GM12865 (cell line): ENCODE measurements around the gene SPHK2.

Experiments used
- DNase-seq: peaks from one replicate; pipeline ENCODE4 v3.0.0; 2010; ENCODE audit warnings: low read depth
- H3K4me3 ChIP-seq: 2 replicates; pipeline ENCODE4 v1.5.1; 2011; ENCODE audit warnings: mild to moderate bottlenecking, low read depth, low read length, control low read depth
- TF ChIP-seq, protein P1 (sequence below): IDR thresholded peaks from 2 replicates; pipeline ENCODE4 v1.5.1; 2011; ENCODE audit warnings: low read length, control low read depth, low read depth, inconsistent platforms; ENCODE audit not compliant: insufficient read depth; ENCODE audit errors: missing control alignments

Gene SPHK2

DNA sequence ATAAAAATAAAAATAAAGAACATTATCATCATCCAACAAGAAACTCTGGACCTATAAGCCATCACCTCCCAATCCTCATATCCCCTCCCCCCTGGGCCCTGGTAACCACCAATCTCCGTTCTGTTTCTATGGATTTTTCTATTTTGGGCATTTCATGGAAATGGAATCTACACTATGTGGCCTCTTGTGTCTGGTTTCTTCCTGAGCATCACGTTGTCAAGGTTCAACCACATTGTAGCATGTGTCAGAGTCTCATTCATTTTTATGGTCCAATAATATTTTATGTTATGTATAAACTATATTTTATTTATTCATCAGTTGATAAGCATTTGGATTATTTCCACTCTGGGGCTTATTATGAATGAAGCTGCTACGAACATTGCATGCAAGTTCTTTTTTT is 40.4 kb upstream of the SPHK2 start:
- TF ChIP-seq, protein P1, sequence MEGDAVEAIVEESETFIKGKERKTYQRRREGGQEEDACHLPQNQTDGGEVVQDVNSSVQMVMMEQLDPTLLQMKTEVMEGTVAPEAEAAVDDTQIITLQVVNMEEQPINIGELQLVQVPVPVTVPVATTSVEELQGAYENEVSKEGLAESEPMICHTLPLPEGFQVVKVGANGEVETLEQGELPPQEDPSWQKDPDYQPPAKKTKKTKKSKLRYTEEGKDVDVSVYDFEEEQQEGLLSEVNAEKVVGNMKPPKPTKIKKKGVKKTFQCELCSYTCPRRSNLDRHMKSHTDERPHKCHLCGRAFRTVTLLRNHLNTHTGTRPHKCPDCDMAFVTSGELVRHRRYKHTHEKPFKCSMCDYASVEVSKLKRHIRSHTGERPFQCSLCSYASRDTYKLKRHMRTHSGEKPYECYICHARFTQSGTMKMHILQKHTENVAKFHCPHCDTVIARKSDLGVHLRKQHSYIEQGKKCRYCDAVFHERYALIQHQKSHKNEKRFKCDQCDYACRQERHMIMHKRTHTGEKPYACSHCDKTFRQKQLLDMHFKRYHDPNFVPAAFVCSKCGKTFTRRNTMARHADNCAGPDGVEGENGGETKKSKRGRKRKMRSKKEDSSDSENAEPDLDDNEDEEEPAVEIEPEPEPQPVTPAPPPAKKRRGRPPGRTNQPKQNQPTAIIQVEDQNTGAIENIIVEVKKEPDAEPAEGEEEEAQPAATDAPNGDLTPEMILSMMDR: no peak
- H3K4me3 ChIP-seq: no peak overlapping the region
- no peak for DNase-seq

DNA sequence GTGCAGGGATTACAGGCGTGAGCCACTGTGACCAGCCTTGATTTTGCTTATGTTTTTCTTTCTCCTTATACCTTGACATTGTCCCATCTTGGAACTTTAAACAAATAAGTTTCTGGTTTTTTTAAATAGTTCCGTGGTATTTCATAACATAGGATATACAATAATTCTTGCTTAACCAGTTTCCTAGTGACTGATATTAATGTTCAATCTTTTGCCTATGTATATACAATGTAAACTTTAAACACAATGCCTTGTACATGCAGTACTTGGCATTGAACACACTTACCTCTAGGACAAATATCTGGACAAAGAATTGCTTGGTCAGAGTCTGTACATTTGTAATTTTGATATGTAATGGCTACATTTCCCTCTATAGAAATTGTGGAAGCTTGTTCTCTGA is 37.1 kb upstream of the SPHK2 start:
- TF ChIP-seq, protein P1: no peak
- DNase-seq: no peak
- H3K4me3 ChIP-seq: no peak overlapping the region

DNA sequence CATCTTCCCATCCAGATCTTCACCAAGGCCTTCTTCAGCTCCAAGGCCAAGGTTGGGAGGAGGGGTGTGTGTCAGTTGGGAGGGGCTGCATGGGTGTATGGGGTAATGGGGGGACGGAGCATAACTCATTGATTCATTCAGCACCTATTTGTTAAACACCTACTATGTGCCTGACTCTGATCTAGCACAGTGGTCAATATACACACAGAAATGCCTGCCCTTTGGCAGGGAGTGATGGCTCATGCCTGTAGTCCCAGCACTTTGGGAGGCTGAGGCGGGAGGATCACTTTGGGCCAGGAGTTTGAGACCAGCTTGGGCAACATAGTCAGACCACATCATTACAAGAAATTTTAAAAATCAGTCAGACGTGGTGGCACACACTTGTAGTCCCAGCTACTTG is 31.9 kb upstream of the SPHK2 start:
- no peak for DNase-seq
- TF ChIP-seq, protein P1: no peak
- H3K4me3 ChIP-seq: no peak overlapping the region

DNA sequence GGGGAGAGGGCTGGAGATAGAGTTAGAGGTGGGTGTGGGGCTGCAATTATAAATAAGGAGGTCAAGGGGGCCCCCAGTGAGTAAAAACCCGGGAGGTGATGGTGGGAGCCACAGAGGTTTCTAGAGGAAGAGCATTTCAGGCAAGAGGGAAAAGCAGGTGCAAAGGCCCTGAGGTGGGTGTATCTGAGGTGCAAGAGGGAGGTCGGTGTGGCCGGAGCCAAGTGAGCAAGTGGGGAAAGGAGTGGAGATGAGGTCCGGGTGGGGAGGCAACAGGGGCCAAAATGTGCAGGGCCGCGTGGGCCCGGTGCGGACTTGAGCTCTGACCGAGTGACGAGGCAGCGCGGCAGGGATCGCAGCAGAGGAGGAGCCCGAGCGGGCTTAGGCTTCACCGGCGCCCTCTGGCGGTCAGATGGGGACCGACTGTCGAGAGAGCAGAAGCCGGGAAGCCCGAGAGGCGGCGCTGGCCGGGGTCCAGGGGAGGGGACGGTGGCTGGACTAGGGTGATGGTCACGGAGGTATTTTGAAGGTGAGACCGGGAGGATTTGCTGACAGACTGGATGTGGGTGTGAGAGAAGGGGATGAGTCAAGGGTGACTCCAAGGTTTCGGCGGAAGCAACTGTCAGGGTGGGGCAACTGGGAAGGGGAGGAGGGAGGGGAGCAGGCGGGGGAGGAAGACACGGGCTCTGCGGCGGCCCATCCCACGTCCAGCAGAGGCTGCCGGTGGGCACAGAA is 30.5 kb upstream of the SPHK2 start:
- no peak overlapping the region for H3K4me3 ChIP-seq
- TF ChIP-seq, protein P1: peak; percentile 96
- peak; percentile 87 for DNase-seq

DNA sequence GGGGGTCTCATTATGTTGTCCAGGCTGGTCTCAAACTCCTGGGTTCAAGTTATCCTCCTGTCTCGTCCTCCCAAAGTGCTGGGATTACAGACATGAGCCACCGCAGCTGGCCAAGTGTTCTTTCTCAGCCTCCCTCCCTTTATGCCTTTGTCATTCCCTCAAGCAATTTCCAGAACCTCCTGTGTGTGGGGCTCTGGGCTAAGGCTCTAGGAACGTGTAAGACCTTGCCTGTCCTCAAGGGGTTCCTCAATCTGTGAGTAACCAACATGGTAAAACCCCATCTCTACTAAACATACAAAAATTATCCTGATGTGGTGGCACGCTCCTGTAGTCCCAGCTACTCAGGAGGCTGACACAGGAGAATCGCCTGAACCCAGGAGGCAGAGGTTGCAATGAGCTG is 28.3 kb upstream of the SPHK2 start:
- TF ChIP-seq, protein P1: no peak
- no peak overlapping the region for H3K4me3 ChIP-seq
- no peak for DNase-seq

DNA sequence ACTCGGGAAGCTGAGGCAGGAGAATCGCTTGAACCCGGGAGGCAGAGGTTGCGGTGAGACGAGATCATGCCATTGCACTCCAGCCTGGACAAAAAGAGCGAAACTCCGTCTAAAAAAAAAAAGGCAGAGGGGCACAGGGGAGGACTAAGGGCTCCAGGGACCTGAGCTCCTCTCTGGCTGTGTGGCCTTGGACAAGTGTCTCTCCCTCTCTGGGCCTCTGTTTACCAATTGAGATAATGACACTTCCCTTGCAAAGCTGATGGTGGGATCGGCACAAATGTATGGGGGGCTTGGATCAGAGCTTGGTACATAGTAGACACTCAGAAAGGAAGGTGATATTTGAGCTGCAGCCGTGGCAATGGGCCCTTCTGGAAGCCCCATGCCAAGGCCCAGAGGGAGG is 24.1 kb upstream of the SPHK2 start:
- no peak overlapping the region for H3K4me3 ChIP-seq
- TF ChIP-seq, protein P1: no peak
- DNase-seq: no peak

DNA sequence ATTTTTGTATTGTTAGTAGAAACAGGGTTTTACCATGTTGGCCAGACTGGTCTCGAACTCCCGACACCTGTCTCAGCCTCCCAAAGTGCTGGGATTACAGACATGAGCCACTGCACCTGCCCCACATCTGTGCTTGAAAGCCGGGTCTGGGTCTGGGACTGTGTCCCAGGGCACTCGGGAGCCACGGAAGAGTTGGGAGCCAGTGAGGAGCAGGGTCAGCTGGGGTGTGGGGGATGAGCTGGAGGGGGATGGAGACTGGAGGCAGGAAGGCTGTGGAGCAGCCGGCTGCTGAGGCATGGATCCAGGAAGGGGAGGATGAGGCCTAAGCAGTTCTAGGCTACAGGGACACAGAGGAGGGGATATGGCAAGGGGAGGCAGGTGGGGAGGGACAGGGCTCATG is 23.5 kb upstream of the SPHK2 start:
- DNase-seq: no peak
- no peak overlapping the region for H3K4me3 ChIP-seq
- TF ChIP-seq, protein P1: no peak
